Spleen (tissue), 7 donors: ENCODE data around the gene CNIH3.

Experiments used
- POLR2A ChIP-seq, 3 donors: fragments of 450-650 bp; IDR thresholded peaks; one replicate each; pipeline ENCODE4 v1.5.1; 2017; ENCODE audit warnings: antibody characterized with exemption in 3 of 3, mild to moderate bottlenecking in 1 of 3
- TF ChIP-seq, protein P1 (sequence below), 11 experiments: fragments of 200-600 bp in 7 of 11; fragments of 450-650 bp in 4 of 11; sonication (generic) in 4 of 11; IDR thresholded peaks in 8 of 11; conservative IDR thresholded peaks in 3 of 11; 1 replicate in 7 of 11; 2 replicates in 4 of 11; pipeline versions ENCODE4 v1.4.0 to v1.8.0; 2016 to 2021; ENCODE audit warnings: antibody characterized with exemption in 11 of 11, inconsistent platforms in 4 of 11, mild to moderate bottlenecking in 1 of 11
- donor health status: DM: no; HTN: no; CAD: no; lungs with moderate emphysema.
- donor health status: DM: no; HTN: no; CAD: no.
- donor health status: DM: no; HTN: no; CAD: no.

DNA sequence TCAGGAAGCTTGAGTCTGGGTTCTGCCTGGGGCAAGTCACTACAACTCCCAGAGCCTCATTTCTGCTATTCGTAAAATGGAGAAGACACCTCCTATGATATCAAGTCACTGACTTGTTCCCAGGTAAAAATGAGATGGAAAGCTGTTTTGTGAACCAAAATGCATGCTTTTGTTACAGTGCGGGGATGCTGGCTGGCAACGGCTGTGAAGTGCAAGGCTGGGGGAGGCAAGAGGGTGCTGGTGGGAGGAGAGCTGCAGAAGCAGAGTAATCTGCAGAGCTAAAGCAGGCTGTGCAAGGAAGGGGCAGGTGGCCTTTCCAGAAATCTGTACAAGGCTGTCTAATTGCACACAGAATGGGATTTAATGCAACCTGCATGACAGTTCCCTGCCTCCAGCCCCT, 150.9 kb downstream of the CNIH3 start:
- TF ChIP-seq, protein P1, sequence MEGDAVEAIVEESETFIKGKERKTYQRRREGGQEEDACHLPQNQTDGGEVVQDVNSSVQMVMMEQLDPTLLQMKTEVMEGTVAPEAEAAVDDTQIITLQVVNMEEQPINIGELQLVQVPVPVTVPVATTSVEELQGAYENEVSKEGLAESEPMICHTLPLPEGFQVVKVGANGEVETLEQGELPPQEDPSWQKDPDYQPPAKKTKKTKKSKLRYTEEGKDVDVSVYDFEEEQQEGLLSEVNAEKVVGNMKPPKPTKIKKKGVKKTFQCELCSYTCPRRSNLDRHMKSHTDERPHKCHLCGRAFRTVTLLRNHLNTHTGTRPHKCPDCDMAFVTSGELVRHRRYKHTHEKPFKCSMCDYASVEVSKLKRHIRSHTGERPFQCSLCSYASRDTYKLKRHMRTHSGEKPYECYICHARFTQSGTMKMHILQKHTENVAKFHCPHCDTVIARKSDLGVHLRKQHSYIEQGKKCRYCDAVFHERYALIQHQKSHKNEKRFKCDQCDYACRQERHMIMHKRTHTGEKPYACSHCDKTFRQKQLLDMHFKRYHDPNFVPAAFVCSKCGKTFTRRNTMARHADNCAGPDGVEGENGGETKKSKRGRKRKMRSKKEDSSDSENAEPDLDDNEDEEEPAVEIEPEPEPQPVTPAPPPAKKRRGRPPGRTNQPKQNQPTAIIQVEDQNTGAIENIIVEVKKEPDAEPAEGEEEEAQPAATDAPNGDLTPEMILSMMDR (IDR thresholded peaks at IDR 0.05 in 8 of 11, conservative IDR thresholded peaks at IDR 0.05 in 3 of 11) = no peak
- no peak for TF ChIP-seq POLR2A (IDR thresholded peaks at IDR 0.05)
